ENCODE data around the gene MRPL55.

GRCh38 chr1:228089519-228090380 lies 19.3 kb downstream of the MRPL55 start:
- TF ChIP-seq TAF1 (IDR thresholded peaks at IDR 0.05; ENCODE audit: borderline replicate concordance, low read depth, low read length) (no peak), POLR2A (IDR thresholded peaks at IDR 0.05; ENCODE audit: low read depth, low read length) (no peak), POLR2AphosphoS5 (IDR thresholded peaks at IDR 0.05; ENCODE audit: low read depth, low read length) (no peak)
